WI38 (cell line): ENCODE results near the gene PPP5C.

Experiments
- H3K4me3 ChIP-seq: 2 replicates; pipeline ENCODE4 v1.5.1; 2011; ENCODE audit warnings: low read depth, mild to moderate bottlenecking, control low read depth, low read length
- CTCF ChIP-seq: IDR thresholded peaks from 2 replicates; pipeline ENCODE4 v1.5.1; 2012; ENCODE audit warnings: low read depth, mild to moderate bottlenecking, control low read depth, low read length

The PPP5C gene

GRCh38 chr19:46381756-46382345 lies 35.0 kb downstream of the PPP5C start:
- TF ChIP-seq CTCF, result no peak
- no peak overlapping the region for H3K4me3 ChIP-seq

- TF ChIP-seq CTCF, result no peak
- no peak overlapping the region for H3K4me3 ChIP-seq
These were observed 36.4 kb downstream of the PPP5C start for GRCh38 chr19:46383171-46383815.

- H3K4me3 ChIP-seq, result no peak overlapping the region
- no peak for TF ChIP-seq CTCF
These were observed 37.0 kb downstream of the PPP5C start for GRCh38 chr19:46383846-46384245.

- H3K4me3 ChIP-seq, result no peak overlapping the region
- no peak for TF ChIP-seq CTCF
These were observed 37.5 kb downstream of the PPP5C start for GRCh38 chr19:46384396-46384795.

GRCh38 chr19:46385636-46386035 lies 38.7 kb downstream of the PPP5C start:
- no peak overlapping the region for H3K4me3 ChIP-seq
- no peak for TF ChIP-seq CTCF

GRCh38 chr19:46386151-46386550 lies 39.3 kb downstream of the PPP5C start:
- TF ChIP-seq CTCF, result no peak
- no peak overlapping the region for H3K4me3 ChIP-seq

- no peak overlapping the region for H3K4me3 ChIP-seq
- TF ChIP-seq CTCF, result no peak
These were observed 40.3 kb downstream of the PPP5C start for GRCh38 chr19:46386996-46387712.
